ENCODE results near the gene ACTR3C.
"Not testable (repeated sequence)": the region's sequence is repeated elsewhere in the genome, so short reads cannot be mapped to it uniquely, and the experiment has no call there.

DNA sequence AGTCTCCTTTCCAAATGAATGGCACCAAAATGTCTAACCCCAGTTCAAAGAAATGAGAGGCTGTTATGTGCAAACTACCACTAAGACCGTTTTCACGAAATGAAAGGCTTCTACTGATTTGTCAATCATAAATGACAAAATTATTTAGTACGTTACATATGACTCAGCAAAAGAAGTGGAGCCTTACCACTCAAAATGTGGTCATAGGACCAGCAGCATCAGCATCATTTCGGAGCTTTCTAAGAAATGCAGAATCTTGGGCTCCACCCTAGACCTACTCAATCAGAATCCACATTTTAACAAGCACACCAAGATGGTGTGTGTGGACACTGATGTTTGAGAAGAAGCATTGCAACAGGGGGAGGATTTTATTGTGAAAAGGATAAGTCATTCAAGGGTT lies 120.5 kb downstream of the ACTR3C start:
- TF ChIP-seq, protein P1, sequence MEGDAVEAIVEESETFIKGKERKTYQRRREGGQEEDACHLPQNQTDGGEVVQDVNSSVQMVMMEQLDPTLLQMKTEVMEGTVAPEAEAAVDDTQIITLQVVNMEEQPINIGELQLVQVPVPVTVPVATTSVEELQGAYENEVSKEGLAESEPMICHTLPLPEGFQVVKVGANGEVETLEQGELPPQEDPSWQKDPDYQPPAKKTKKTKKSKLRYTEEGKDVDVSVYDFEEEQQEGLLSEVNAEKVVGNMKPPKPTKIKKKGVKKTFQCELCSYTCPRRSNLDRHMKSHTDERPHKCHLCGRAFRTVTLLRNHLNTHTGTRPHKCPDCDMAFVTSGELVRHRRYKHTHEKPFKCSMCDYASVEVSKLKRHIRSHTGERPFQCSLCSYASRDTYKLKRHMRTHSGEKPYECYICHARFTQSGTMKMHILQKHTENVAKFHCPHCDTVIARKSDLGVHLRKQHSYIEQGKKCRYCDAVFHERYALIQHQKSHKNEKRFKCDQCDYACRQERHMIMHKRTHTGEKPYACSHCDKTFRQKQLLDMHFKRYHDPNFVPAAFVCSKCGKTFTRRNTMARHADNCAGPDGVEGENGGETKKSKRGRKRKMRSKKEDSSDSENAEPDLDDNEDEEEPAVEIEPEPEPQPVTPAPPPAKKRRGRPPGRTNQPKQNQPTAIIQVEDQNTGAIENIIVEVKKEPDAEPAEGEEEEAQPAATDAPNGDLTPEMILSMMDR (IDR thresholded peaks at IDR 0.05; ENCODE audit: insufficient read depth, low read length, poor library complexity, severe bottlenecking): not testable (repeated sequence)
- not testable (repeated sequence) for TF ChIP-seq EZH2phosphoT487 (conservative IDR thresholded peaks at IDR 0.05; ENCODE audit: low read length)

Data from SU-DHL-6 (cell line).